OCI-LY7 (cell line): ENCODE measurements around the gene APOD. TPM values are rescaled to one million over a fixed set of nuclear protein-coding genes. Genes with fewer than 3 reads are reported as not detected.

Source experiments
- BruUV-seq: library from RNA; stranded (reverse); fragments of 400-500 nt; replicated peaks from 2 replicates; lab custom pipeline; 2021; lab: Mats Ljungman, UMichigan
- CTCF ChIA-PET: fragments of 300-600 bp; sonication (Branson Sonifier 250); formaldehyde crosslinking; loops from one replicate; lab custom pipeline; 2022; ENCODE audit warnings: antibody characterized with exemption; ENCODE audit not compliant: unreplicated experiment; lab: Charles Lee
- POLR2A ChIA-PET: fragments of 300-600 bp; sonication (Branson Sonifier 250); formaldehyde crosslinking; loops from one replicate; lab custom pipeline; 2022; ENCODE audit warnings: antibody characterized with exemption; lab: Charles Lee
- DNase-seq: peaks from one replicate; pipeline ENCODE4 v3.0.0-alpha.2; 2015; ENCODE audit warnings: low spot score
- H2AFZ ChIP-seq: fragments of 200-600 bp; sonication (generic), shearing (Covaris generic); 2 replicates; pipeline ENCODE4 v1.6.1; 2014; ENCODE audit warnings: mild to moderate bottlenecking, antibody characterized with exemption, low read length, moderate library complexity
- H3K27ac ChIP-seq: fragments of 200-600 bp; sonication (generic); 2 replicates; pipeline ENCODE4 v1.5.1; 2014; ENCODE audit warnings: mixed run types, low read depth, mild to moderate bottlenecking, moderate library complexity, low read length, inconsistent platforms; ENCODE audit not compliant: poor library complexity, severe bottlenecking
- H3K36me3 ChIP-seq: fragments of 200-600 bp; sonication (generic); 2 replicates; pipeline ENCODE4 v1.6.1; 2014; ENCODE audit warnings: mild to moderate bottlenecking, antibody characterized with exemption, low read length, moderate library complexity, mixed read lengths; ENCODE audit not compliant: insufficient read depth
- H3K4me1 ChIP-seq: fragments of 200-600 bp; sonication (generic); 2 replicates; pipeline ENCODE4 v1.5.1; 2014; ENCODE audit warnings: mild to moderate bottlenecking, low read length; ENCODE audit not compliant: insufficient read depth, poor library complexity, severe bottlenecking
- H3K4me2 ChIP-seq: fragments of 200-600 bp; sonication (generic); 2 replicates; pipeline ENCODE4 v1.6.1; 2014; ENCODE audit warnings: mild to moderate bottlenecking, low read length
- H3K4me3 ChIP-seq: fragments of 200-600 bp; sonication (generic); 2 replicates; pipeline ENCODE4 v1.5.1; 2014; ENCODE audit warnings: mild to moderate bottlenecking, low read depth, low read length; ENCODE audit not compliant: poor library complexity, severe bottlenecking
- H3K79me2 ChIP-seq: fragments of 200-600 bp; sonication (generic); 2 replicates; pipeline ENCODE4 v1.6.1; 2016; ENCODE audit warnings: low read depth, mild to moderate bottlenecking, low read length, moderate library complexity, mixed read lengths; ENCODE audit not compliant: insufficient read depth
- H3K9me2 ChIP-seq: fragments of 200-600 bp; sonication (generic); 2 replicates; pipeline ENCODE4 v1.6.1; 2016; ENCODE audit warnings: mild to moderate bottlenecking, low read length, mixed read lengths; ENCODE audit not compliant: insufficient read depth
- H3K9me3 ChIP-seq: fragments of 200-600 bp; sonication (generic); 2 replicates; pipeline ENCODE4 v1.6.1; 2014; ENCODE audit warnings: mild to moderate bottlenecking, mixed run types, low read length, mixed read lengths
- H4K20me1 ChIP-seq: fragments of 200-600 bp; sonication (generic); 2 replicates; pipeline ENCODE4 v1.6.1; 2014; ENCODE audit warnings: mild to moderate bottlenecking, antibody characterized with exemption, low read length, moderate library complexity, mixed read lengths; ENCODE audit not compliant: insufficient read depth
- EZH2phosphoT487 ChIP-seq: fragments of 200-600 bp; sonication (generic); IDR thresholded peaks from 2 replicates; pipeline ENCODE4 v1.6.1; 2018; ENCODE audit warnings: low read depth, borderline replicate concordance, mild to moderate bottlenecking, mixed run types, antibody characterized with exemption, low read length, moderate library complexity, mixed read lengths
- intact Hi-C: fragments of 100-400 bp; cut with micrococcal nuclease; formaldehyde crosslinking; loops from one replicate; pipeline ENCODE4 v1.10.0; 2022; ENCODE audit not compliant: unreplicated experiment
- total RNA-seq, 2 experiments: library from RNA; depleted of rRNA in 1 of 2; stranded (reverse); fragments of >200 nt in 1 of 2; shearing (Covaris generic) in 1 of 2; gene quantifications; 2 replicates each; pipeline ENCODE4 v1.2.3, GENCODE V29; 2014 to 2022
- TF ChIP-seq, protein P1 (sequence below): fragments of 200-600 bp; sonication (generic); conservative IDR thresholded peaks from 2 replicates; pipeline ENCODE4 v1.5.1; 2014; ENCODE audit warnings: mild to moderate bottlenecking, antibody characterized with exemption, low read length, moderate library complexity, mixed read lengths

APOD gene
- total RNA-seq, 2 experiments from 2014 or later, result not detected

DNA sequence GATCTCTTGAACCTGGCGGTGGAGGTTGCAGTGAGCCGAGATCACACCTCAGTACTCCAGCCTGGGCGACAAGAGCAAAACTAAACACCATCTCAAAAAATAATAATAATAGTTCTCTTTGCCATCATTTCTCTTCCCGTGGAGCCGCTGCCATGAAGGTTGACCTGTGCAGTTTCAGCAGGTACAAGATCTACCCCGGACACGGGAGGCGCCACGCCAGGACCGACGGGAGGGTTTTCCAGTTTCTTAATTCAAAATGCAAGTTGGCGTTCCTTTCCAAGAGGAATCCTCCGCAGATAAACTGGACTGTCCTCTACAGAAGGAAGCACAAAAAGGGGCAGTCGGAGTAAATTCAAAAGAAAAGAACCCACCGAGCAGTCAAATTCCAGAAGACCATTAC lies 29.3 kb downstream of the APOD start:
- peaks cover 28% of the 10 kb centered on the region for H3K4me1 ChIP-seq
- BruUV-seq, result no TSS peak
- CTCF ChIA-PET, result no interaction called here

DNA sequence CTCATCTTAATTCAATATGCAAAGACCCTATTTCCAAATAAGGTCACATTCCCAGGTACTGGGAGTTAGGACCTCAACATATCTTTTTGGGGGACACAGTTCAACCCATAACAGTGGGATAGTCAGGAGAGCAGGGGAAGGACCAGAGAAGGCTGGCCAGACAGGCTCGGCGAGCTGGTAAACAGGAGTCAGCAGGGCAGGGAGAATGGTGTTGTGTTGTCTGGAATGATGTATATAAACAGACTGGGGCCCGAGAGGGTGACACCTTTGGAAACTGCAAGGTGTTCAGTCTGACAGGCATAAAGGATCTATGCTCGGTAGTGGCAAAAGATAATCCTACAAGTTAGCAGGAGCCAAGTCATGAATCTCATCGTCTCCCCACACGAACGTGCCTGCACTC lies 30.5 kb downstream of the APOD start:
- Histone ChIP-seq H3K36me3 (no peaks in the 10 kb centered on the region), H2AFZ (no peak overlapping the region), H3K4me1 (peaks cover 22% of the 10 kb centered on the region), H3K9me2 (no peaks in the 10 kb centered on the region), H3K4me3 (no peak overlapping the region), H4K20me1 (no peaks in the 10 kb centered on the region), H3K4me2 (no peak overlapping the region), H3K27ac (no peak overlapping the region), H3K9me3 (no peaks in the 10 kb centered on the region), H3K79me2 (no peaks in the 10 kb centered on the region)
- BruUV-seq, result no TSS peak
- no peak for TF ChIP-seq EZH2phosphoT487
- TF ChIP-seq, protein P1, sequence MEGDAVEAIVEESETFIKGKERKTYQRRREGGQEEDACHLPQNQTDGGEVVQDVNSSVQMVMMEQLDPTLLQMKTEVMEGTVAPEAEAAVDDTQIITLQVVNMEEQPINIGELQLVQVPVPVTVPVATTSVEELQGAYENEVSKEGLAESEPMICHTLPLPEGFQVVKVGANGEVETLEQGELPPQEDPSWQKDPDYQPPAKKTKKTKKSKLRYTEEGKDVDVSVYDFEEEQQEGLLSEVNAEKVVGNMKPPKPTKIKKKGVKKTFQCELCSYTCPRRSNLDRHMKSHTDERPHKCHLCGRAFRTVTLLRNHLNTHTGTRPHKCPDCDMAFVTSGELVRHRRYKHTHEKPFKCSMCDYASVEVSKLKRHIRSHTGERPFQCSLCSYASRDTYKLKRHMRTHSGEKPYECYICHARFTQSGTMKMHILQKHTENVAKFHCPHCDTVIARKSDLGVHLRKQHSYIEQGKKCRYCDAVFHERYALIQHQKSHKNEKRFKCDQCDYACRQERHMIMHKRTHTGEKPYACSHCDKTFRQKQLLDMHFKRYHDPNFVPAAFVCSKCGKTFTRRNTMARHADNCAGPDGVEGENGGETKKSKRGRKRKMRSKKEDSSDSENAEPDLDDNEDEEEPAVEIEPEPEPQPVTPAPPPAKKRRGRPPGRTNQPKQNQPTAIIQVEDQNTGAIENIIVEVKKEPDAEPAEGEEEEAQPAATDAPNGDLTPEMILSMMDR, result no peak
- CTCF ChIA-PET, result no interaction called here
- no peak for DNase-seq
- intact Hi-C loops, result no loop called here
- POLR2A ChIA-PET, result interaction anchor here (3.5 kb wide), 1 partner anchor 11 kb away, joined by 28 read pairs; the partner anchor contains the start of gene PPP1R2

More for the DNA sequence above, 29.3 kb downstream of the APOD start:
- Histone ChIP-seq H3K4me2 (no peak overlapping the region), H3K27ac (no peak overlapping the region), H3K79me2 (no peaks in the 10 kb centered on the region), H3K9me2 (no peaks in the 10 kb centered on the region), H3K4me3 (no peak overlapping the region), H4K20me1 (no peaks in the 10 kb centered on the region), H3K36me3 (no peaks in the 10 kb centered on the region), H3K9me3 (no peaks in the 10 kb centered on the region), H2AFZ (no peak overlapping the region)
- POLR2A ChIA-PET, result interaction anchor here (0.6 kb wide), 1 partner anchor 25 kb away, joined by 3 read pairs; no protein-coding TSS in a partner anchor
- no peak for DNase-seq
- TF ChIP-seq, protein P1, result no peak
- no peak for TF ChIP-seq EZH2phosphoT487
- intact Hi-C loops, result no loop called here

DNA sequence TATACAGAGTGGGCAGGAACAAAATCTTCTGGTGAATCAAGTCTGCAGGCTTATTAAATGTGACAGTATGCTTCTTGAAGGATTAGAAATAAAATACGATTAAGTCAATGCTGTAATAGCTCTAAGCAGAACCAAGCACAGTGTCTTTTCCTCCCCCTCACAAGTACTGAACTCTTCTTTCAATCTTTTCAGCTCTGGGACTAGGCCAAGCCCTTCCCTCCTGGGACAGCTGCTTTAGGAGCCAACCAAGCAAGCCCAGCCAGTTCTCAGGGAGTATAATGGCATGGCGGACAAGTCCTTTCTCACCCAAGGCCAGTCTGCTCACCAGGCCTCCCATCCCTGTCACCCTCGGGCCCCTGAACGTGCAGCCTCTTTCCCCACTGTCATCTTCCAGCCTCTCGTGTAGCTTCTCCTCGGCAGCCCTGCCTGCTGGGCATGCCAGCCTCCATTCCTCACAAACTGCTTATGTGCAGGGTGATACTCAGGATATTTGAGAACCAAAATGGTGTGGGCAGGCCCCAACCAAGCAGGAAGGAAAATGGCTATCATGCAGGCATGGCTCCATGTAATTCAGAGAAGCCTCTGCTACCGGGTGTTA lies 32.3 kb downstream of the APOD start:
- CTCF ChIA-PET, result no interaction called here
- Histone ChIP-seq H2AFZ (no peak overlapping the region), H3K4me3 (no peak overlapping the region), H3K27ac (no peak overlapping the region), H3K9me2 (no peaks in the 10 kb centered on the region), H3K4me2 (no peak overlapping the region), H3K4me1 (peaks cover 23% of the 10 kb centered on the region), H4K20me1 (no peaks in the 10 kb centered on the region), H3K9me3 (no peaks in the 10 kb centered on the region), H3K79me2 (no peaks in the 10 kb centered on the region), H3K36me3 (no peaks in the 10 kb centered on the region)
- intact Hi-C loops, result no loop called here
- POLR2A ChIA-PET, result interaction anchor here (0.6 to 3.5 kb wide), 6 partner anchors 10 to 403 kb away, joined by 3 to 28 read pairs (median 4); partner anchors contain the start of gene PPP1R2
- no peak for DNase-seq
- no TSS peak for BruUV-seq
- TF ChIP-seq EZH2phosphoT487, result no peak
- TF ChIP-seq, protein P1, result no peak
